Measurements from ENCODE around the gene OR51B4. TPM values are rescaled to one million over a fixed set of nuclear protein-coding genes. Genes with fewer than 3 reads are reported as not detected.

The OR51B4 gene
- total and polyA plus RNA-seq, 2 donors (not counting 3 experiments of a cell fraction or from before 2014, with no cell fraction given), result 0.08 TPM; not detected in 1

DNA sequence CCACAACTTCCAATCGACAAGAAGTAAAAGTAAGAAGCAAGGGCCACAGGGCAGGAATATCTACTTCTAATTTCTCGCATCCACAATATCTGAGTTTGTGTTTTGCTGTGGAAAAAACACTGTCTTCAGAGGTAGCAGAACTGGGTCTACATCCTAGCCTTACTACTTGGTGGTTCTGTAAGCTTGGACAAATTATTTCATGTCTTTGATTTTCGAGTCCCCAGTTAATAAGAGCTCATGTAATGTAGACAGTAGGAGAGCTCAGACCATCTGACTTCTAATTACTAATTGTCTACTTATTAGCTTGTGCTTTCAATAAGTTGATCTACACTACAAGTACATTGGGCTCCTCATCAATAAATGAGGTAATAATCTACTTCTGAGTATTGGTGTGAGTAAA is 18.7 kb downstream of the OR51B4 start:
- no peak overlapping the region for H3K4me3 ChIP-seq (replicated peaks in 1 of 3; ENCODE audit: insufficient read depth in 1 of 3, low read depth in 1 of 3, low read length in 3 of 3)
- no peaks in the 10 kb centered on the region for H3K27me3 ChIP-seq (ENCODE audit: control insufficient read depth in 2 of 2, insufficient read depth in 2 of 2, low read length in 2 of 2)
- no peak overlapping the region for H3K9ac ChIP-seq (replicated peaks; ENCODE audit: extremely low read depth, insufficient read depth, low read length)
- intact Hi-C loops (cut with micrococcal nuclease), result no loop called here
- no peak overlapping the region for H3K27ac ChIP-seq (ENCODE audit: insufficient read depth, low read depth, low read length)
- FAIRE-seq (no peak), DNase-seq (ENCODE audit: low read depth, low spot score) (no peak)
- dilution Hi-C loops (cut with MboI; ENCODE audit: extremely low pct_ligation_motif_present, low sequenced_read_pairs), result no loop called here
- H4K20me1 ChIP-seq (replicated peaks; ENCODE audit: control insufficient read depth, extremely low read depth, insufficient read depth, low read length), result no peaks in the 10 kb centered on the region
- CTCF ChIA-PET, result no interaction called here
- no peaks in the 10 kb centered on the region for H3K9me3 ChIP-seq (replicated peaks; ENCODE audit: control insufficient read depth, insufficient read depth, low read length)
- BruUV-seq (replicated peaks), result no TSS peak
- no peak overlapping the region for H3K4me2 ChIP-seq (ENCODE audit: insufficient read depth, low read length)
- no peaks in the 10 kb centered on the region for H3K9me1 ChIP-seq (replicated peaks; ENCODE audit: control insufficient read depth, extremely low read depth, insufficient read depth, low read length)
- no peak for TF ChIP-seq POLR2A (IDR thresholded peaks at IDR 0.05; ENCODE audit: low read depth, low read length)
- TF ChIP-seq POLR2AphosphoS5 (IDR thresholded peaks at IDR 0.05; ENCODE audit: insufficient read depth, low read depth, low read length), result no peak
- no peaks in the 10 kb centered on the region for H3K79me2 ChIP-seq (ENCODE audit: control insufficient read depth, insufficient read depth, low read length)
- no peak overlapping the region for H2AFZ ChIP-seq (ENCODE audit: low read depth, low read length)
- POLR2A ChIA-PET, result no interaction called here
- no peaks in the 10 kb centered on the region for H3K36me3 ChIP-seq (ENCODE audit: control insufficient read depth in 2 of 2, extremely low read depth in 1 of 2, insufficient read depth in 2 of 2, low read length in 2 of 2)
- peaks cover 11% of the 10 kb centered on the region for H3K4me1 ChIP-seq (ENCODE audit: control insufficient read depth, extremely low read depth, insufficient read depth, low read length)

DNA sequence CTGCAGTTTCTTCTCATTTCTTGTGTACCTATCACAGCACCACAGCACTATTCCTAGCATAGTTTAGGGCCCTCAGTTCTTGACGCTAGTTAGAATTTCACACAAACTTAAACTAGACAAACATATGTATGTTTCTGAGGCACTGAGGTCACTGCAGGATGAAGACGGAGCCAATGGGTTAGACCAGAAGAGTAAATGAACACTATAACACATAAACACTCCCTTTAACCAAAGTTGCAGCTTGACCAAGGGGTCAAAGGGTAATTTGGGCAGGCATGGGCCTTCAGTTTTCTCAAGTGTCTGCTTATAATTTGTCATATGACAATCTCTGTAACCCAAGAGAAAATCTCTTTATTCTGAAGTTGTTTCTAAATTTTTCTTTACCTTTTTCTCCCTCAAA is 19.1 kb downstream of the OR51B4 start:
- DNase-seq (ENCODE audit: low read depth, low spot score) (no peak), FAIRE-seq (no peak)
- no TSS peak for BruUV-seq (replicated peaks)
- no peaks in the 10 kb centered on the region for H3K9me3 ChIP-seq (replicated peaks; ENCODE audit: control insufficient read depth, insufficient read depth, low read length)
- H4K20me1 ChIP-seq (replicated peaks; ENCODE audit: control insufficient read depth, extremely low read depth, insufficient read depth, low read length), result no peaks in the 10 kb centered on the region
- dilution Hi-C loops (cut with MboI; ENCODE audit: extremely low pct_ligation_motif_present, low sequenced_read_pairs) (no loop called here), intact Hi-C loops (cut with micrococcal nuclease) (no loop called here)
- H3K27me3 ChIP-seq (ENCODE audit: control insufficient read depth in 2 of 2, insufficient read depth in 2 of 2, low read length in 2 of 2), result no peaks in the 10 kb centered on the region
- H3K9me1 ChIP-seq (replicated peaks; ENCODE audit: control insufficient read depth, extremely low read depth, insufficient read depth, low read length), result no peaks in the 10 kb centered on the region
- no peak overlapping the region for H2AFZ ChIP-seq (ENCODE audit: low read depth, low read length)
- POLR2A ChIA-PET, result no interaction called here
- H3K79me2 ChIP-seq (ENCODE audit: control insufficient read depth, insufficient read depth, low read length), result no peaks in the 10 kb centered on the region
- H3K4me1 ChIP-seq (ENCODE audit: control insufficient read depth, extremely low read depth, insufficient read depth, low read length), result peaks cover 11% of the 10 kb centered on the region
- H3K4me2 ChIP-seq (ENCODE audit: insufficient read depth, low read length), result no peak overlapping the region
- no peak overlapping the region for H3K27ac ChIP-seq (ENCODE audit: insufficient read depth, low read depth, low read length)
- no peak overlapping the region for H3K9ac ChIP-seq (replicated peaks; ENCODE audit: extremely low read depth, insufficient read depth, low read length)
- no peaks in the 10 kb centered on the region for H3K36me3 ChIP-seq (ENCODE audit: control insufficient read depth in 2 of 2, extremely low read depth in 1 of 2, insufficient read depth in 2 of 2, low read length in 2 of 2)
- TF ChIP-seq MYC (IDR thresholded peaks at IDR 0.05; ENCODE audit: low read depth, low read length) (no peak), FOS (IDR thresholded peaks at IDR 0.05; ENCODE audit: borderline replicate concordance, insufficient read depth, low read length) (no peak), EZH2 (IDR thresholded peaks at IDR 0.05; ENCODE audit: borderline replicate concordance, low read depth, low read length, severe bottlenecking) (no peak), JUN (IDR thresholded peaks at IDR 0.05; ENCODE audit: borderline replicate concordance, insufficient read depth, insufficient read length, low read depth) (no peak)
- CTCF ChIA-PET, result no interaction called here
- no peak overlapping the region for H3K4me3 ChIP-seq (replicated peaks in 1 of 3; ENCODE audit: insufficient read depth in 1 of 3, low read depth in 1 of 3, low read length in 3 of 3)
